ENCODE data around the gene NLGN4X.

The NLGN4X gene

DNA sequence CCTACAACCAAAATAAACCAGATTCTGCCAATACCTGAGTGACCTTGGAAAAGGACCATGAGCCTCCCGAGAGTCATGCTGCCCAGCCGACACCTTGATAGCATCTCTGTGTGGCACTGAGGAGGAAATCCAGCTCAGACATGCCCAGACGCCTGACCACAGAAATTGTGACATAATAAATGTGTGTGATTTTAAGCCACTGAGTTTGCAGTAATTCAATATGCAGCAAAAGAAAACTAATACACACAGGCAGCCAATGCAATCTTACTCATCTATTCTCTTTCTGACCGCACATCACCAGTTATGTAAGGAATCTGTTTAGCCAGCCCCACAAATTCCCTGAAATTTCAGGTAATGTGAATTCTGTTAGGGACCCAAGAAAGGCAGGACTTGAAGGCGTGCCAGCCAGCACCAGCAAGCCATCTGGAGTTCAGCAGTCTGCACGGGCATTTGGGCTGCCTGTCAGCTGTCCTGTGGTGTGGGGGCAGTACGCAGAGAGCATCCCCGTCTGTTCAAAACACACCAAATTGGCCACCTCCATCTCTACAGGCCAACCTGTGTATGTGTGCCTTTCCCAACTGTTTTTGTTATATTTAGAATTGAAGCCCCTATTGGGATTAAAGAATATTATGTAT lies 176.4 kb downstream of the NLGN4X start:
- Histone ChIP-seq H3K79me2 (ENCODE audit: low read length) (no peaks in the 10 kb centered on the region), H3K36me3 (replicated peaks; ENCODE audit: low read depth, low read length) (no peaks in the 10 kb centered on the region), H3K4me1 (ENCODE audit: low read length) (no peaks in the 10 kb centered on the region), H3K4me3 (ENCODE audit: low read length) (no peak overlapping the region), H3K9ac (ENCODE audit: low read length) (no peak overlapping the region), H4K20me1 (ENCODE audit: insufficient read depth, low read length) (no peaks in the 10 kb centered on the region), H3K9me3 (ENCODE audit: insufficient read depth, low read length) (no peaks in the 10 kb centered on the region), H3K4me2 (ENCODE audit: low read length) (no peak overlapping the region), H2AFZ (ENCODE audit: low read depth, low read length) (no peak overlapping the region), H3K27ac (ENCODE audit: low read length) (no peak overlapping the region), H3K27me3 (ENCODE audit: low read depth, low read length) (no peaks in the 10 kb centered on the region)
- TF ChIP-seq, protein P1, sequence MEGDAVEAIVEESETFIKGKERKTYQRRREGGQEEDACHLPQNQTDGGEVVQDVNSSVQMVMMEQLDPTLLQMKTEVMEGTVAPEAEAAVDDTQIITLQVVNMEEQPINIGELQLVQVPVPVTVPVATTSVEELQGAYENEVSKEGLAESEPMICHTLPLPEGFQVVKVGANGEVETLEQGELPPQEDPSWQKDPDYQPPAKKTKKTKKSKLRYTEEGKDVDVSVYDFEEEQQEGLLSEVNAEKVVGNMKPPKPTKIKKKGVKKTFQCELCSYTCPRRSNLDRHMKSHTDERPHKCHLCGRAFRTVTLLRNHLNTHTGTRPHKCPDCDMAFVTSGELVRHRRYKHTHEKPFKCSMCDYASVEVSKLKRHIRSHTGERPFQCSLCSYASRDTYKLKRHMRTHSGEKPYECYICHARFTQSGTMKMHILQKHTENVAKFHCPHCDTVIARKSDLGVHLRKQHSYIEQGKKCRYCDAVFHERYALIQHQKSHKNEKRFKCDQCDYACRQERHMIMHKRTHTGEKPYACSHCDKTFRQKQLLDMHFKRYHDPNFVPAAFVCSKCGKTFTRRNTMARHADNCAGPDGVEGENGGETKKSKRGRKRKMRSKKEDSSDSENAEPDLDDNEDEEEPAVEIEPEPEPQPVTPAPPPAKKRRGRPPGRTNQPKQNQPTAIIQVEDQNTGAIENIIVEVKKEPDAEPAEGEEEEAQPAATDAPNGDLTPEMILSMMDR (IDR thresholded peaks at IDR 0.05; ENCODE audit: low read depth, low read length): no peak
- TF ChIP-seq EZH2phosphoT487 (IDR thresholded peaks at IDR 0.05; ENCODE audit: low read depth): no peak

DNA sequence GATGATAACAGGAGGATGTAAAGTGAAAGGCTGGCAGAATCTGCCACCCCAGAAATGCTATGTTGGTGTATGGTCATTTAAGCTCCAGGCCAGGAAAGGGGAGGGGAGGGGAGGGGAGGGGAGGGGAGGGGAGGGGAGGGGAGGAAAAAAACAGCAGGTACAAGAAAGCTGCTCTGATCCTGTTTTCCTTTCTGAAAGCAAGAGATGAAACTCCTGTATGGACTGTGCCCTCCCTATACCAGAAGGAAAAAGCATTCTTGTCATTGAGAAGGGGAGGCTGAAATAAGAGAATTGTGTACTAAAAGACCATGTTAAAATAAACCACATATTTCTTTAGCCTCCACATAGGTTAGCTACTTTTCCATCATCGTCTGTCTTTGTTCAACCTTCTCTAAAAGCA lies 179.5 kb downstream of the NLGN4X start:
- no peaks in the 10 kb centered on the region for H3K27me3 ChIP-seq (ENCODE audit: low read depth, low read length)
- H3K36me3 ChIP-seq (replicated peaks; ENCODE audit: low read depth, low read length): no peaks in the 10 kb centered on the region
- no peak for TF ChIP-seq EZH2phosphoT487 (IDR thresholded peaks at IDR 0.05; ENCODE audit: low read depth)
- TF ChIP-seq, protein P1 (IDR thresholded peaks at IDR 0.05; ENCODE audit: low read depth, low read length): no peak
- no peak overlapping the region for H3K27ac ChIP-seq (ENCODE audit: low read length)
- no peak overlapping the region for H3K9ac ChIP-seq (ENCODE audit: low read length)
- no peaks in the 10 kb centered on the region for H4K20me1 ChIP-seq (ENCODE audit: insufficient read depth, low read length)
- no peak overlapping the region for H3K4me2 ChIP-seq (ENCODE audit: low read length)
- H3K4me3 ChIP-seq (ENCODE audit: low read length): no peak overlapping the region
- H3K4me1 ChIP-seq (ENCODE audit: low read length): no peaks in the 10 kb centered on the region
- no peaks in the 10 kb centered on the region for H3K79me2 ChIP-seq (ENCODE audit: low read length)
- no peaks in the 10 kb centered on the region for H3K9me3 ChIP-seq (ENCODE audit: insufficient read depth, low read length)
- no peak overlapping the region for H2AFZ ChIP-seq (ENCODE audit: low read depth, low read length)

DNA sequence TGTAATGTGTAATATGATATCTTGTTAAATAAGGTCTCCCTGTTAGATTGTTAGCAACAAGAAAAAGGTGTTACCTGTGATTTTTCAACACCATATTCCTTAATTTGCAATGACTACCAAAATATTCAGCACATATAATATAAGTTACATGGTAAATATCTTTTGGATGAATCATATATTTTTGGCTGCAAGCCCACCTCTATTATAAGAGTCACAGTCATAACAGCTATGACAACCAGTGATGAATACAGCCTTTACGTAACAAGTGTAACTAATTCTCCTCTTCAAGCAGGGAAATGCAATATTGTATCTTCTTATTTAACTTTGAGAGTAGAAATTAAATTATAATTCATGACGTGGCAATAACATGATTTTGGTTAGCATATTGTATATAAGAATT lies 187.0 kb downstream of the NLGN4X start:
- no peaks in the 10 kb centered on the region for H4K20me1 ChIP-seq (ENCODE audit: insufficient read depth, low read length)
- H3K27me3 ChIP-seq (ENCODE audit: low read depth, low read length): no peaks in the 10 kb centered on the region
- no peak overlapping the region for H3K27ac ChIP-seq (ENCODE audit: low read length)
- no peak overlapping the region for H2AFZ ChIP-seq (ENCODE audit: low read depth, low read length)
- H3K79me2 ChIP-seq (ENCODE audit: low read length): no peaks in the 10 kb centered on the region
- no peaks in the 10 kb centered on the region for H3K36me3 ChIP-seq (replicated peaks; ENCODE audit: low read depth, low read length)
- no peak overlapping the region for H3K9ac ChIP-seq (ENCODE audit: low read length)
- no peak for TF ChIP-seq EZH2phosphoT487 (IDR thresholded peaks at IDR 0.05; ENCODE audit: low read depth)
- TF ChIP-seq, protein P1 (IDR thresholded peaks at IDR 0.05; ENCODE audit: low read depth, low read length): no peak
- no peak overlapping the region for H3K4me2 ChIP-seq (ENCODE audit: low read length)
- H3K9me3 ChIP-seq (ENCODE audit: insufficient read depth, low read length): no peaks in the 10 kb centered on the region
- no peak overlapping the region for H3K4me3 ChIP-seq (ENCODE audit: low read length)
- no peaks in the 10 kb centered on the region for H3K4me1 ChIP-seq (ENCODE audit: low read length)

DNA sequence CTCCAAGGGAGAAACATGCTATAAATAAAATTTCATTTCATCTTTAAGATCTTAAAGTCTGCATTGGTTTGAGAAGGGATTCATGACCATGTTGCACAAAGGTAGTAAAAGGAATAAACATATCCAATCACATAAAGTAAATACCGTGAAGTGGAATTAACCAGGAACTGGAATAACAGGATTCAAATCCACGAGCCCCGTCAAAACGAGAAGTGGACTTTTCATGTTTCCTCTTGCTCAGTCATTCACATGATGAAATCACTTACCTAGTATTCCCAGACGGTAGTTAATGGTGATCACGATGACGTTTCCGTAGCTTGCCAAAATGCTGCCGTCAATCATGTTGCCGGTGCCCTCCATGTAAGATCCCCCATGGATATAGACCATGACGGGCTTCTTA lies 199.7 kb downstream of the NLGN4X start:
- Histone ChIP-seq H3K4me2 (ENCODE audit: low read length) (no peak overlapping the region), H3K4me3 (ENCODE audit: low read length) (no peak overlapping the region), H2AFZ (ENCODE audit: low read depth, low read length) (no peak overlapping the region), H3K9ac (ENCODE audit: low read length) (no peak overlapping the region), H4K20me1 (ENCODE audit: insufficient read depth, low read length) (no peaks in the 10 kb centered on the region), H3K9me3 (ENCODE audit: insufficient read depth, low read length) (no peaks in the 10 kb centered on the region), H3K36me3 (replicated peaks; ENCODE audit: low read depth, low read length) (no peaks in the 10 kb centered on the region), H3K27me3 (ENCODE audit: low read depth, low read length) (no peaks in the 10 kb centered on the region), H3K79me2 (ENCODE audit: low read length) (no peaks in the 10 kb centered on the region), H3K4me1 (ENCODE audit: low read length) (no peaks in the 10 kb centered on the region), H3K27ac (ENCODE audit: low read length) (no peak overlapping the region)
- TF ChIP-seq, protein P1 (IDR thresholded peaks at IDR 0.05; ENCODE audit: low read depth, low read length): no peak
- TF ChIP-seq EZH2phosphoT487 (IDR thresholded peaks at IDR 0.05; ENCODE audit: low read depth): no peak
